GM12878 (cell line): ENCODE results near the gene ERCC1. TPM values are rescaled to one million over a fixed set of nuclear protein-coding genes. Genes with fewer than 3 reads are reported as not detected.

Experiments used
- ATAC-seq: fragments of 200-7000 bp; cut with Tn5 transposase; 3 replicates; pipeline ENCODE4 v1.9.1; 2020; ENCODE audit warnings: mild to moderate bottlenecking, moderate library complexity
- BruUV-seq: library from RNA; stranded (reverse); fragments of 400-500 nt; replicated peaks from 2 replicates; lab custom pipeline; 2021; lab: Mats Ljungman, UMichigan
- CTCF ChIA-PET: fragments of 300-600 bp; sonication (Branson Sonifier 250); formaldehyde crosslinking; extraction: SDS; loops from one replicate; lab custom pipeline; 2021; ENCODE audit warnings: inconsistent platforms; lab: Yijun Ruan, JAX
- POLR2A ChIA-PET: fragments of 350-600 bp; formaldehyde crosslinking; extraction: SDS; loops from one replicate; lab custom pipeline; 2021; ENCODE audit warnings: inconsistent platforms; lab: Charles Lee
- RAD21 ChIA-PET: fragments of 300-600 bp; sonication (Branson Sonifier 250); formaldehyde crosslinking; loops from one replicate; lab custom pipeline; 2023; ENCODE audit warnings: antibody characterized with exemption; ENCODE audit not compliant: unreplicated experiment; lab: Charles Lee
- SMC1A ChIA-PET: fragments of 300-600 bp; sonication (Branson Sonifier 250); formaldehyde crosslinking; loops from one replicate; lab custom pipeline; 2023; ENCODE audit not compliant: unreplicated experiment, uncharacterized antibody; lab: Charles Lee
- DNase-seq: peaks from one replicate; pipeline ENCODE4 v3.0.0-alpha.2; 2011; ENCODE audit warnings: low read depth, low spot score
- FAIRE-seq: peaks from 3 replicates; lab custom pipeline; 2011; peaks lifted over from hg19 to GRCh38; lab: Jason Lieb, UNC
- H2AFZ ChIP-seq: 2 replicates; pipeline ENCODE4 v1.6.0; 2011; ENCODE audit warnings: low read depth, low read length, control low read depth; ENCODE audit not compliant: control insufficient read depth
- H3K27ac ChIP-seq: 2 replicates; pipeline ENCODE4 v1.5.1; 2011; ENCODE audit warnings: control low read depth; ENCODE audit not compliant: control insufficient read depth, insufficient read depth
- H3K27me3 ChIP-seq, 2 experiments: replicated peaks in 1 of 2; 2 replicates each; pipeline versions ENCODE4 v1.6.0 to v1.6.1; 2011; ENCODE audit warnings: low read length in 1 of 2; ENCODE audit not compliant: control insufficient read depth in 2 of 2, insufficient read depth in 2 of 2
- H3K36me3 ChIP-seq, 2 experiments: 2 replicates each; pipeline ENCODE4 v1.5.1; 2011; ENCODE audit warnings: low read length in 1 of 2; ENCODE audit not compliant: control insufficient read depth in 2 of 2, insufficient read depth in 2 of 2
- H3K4me1 ChIP-seq: 2 replicates; pipeline ENCODE4 v1.6.1; 2011; ENCODE audit warnings: mild to moderate bottlenecking, low read length, moderate library complexity, mixed read lengths; ENCODE audit not compliant: control insufficient read depth, insufficient read depth
- H3K4me2 ChIP-seq: 2 replicates; pipeline ENCODE4 v1.6.0; 2011; ENCODE audit warnings: control low read depth; ENCODE audit not compliant: control insufficient read depth, insufficient read depth
- H3K4me3 ChIP-seq: fragments of 200-600 bp; sonication (generic); 2 replicates; pipeline ENCODE4 v1.5.1; 2016
- H3K79me2 ChIP-seq: 2 replicates; pipeline ENCODE4 v1.6.0; 2011; ENCODE audit warnings: low read length; ENCODE audit not compliant: control insufficient read depth, insufficient read depth
- H3K9ac ChIP-seq: 2 replicates; pipeline ENCODE4 v1.8.0; 2011; ENCODE audit warnings: low read length, control low read depth, mixed read lengths; ENCODE audit not compliant: control insufficient read depth, insufficient read depth
- H3K9me3 ChIP-seq: replicated peaks from 3 replicates; pipeline ENCODE4 v1.5.1; 2011; ENCODE audit warnings: mild to moderate bottlenecking, low read length; ENCODE audit not compliant: control insufficient read depth, insufficient read depth
- H4K20me1 ChIP-seq: 2 replicates; pipeline ENCODE4 v1.6.0; 2011; ENCODE audit not compliant: control insufficient read depth, insufficient read depth
- BCL3 ChIP-seq: IDR thresholded peaks from 2 replicates; pipeline ENCODE4 v1.6.1; 2011; ENCODE audit warnings: borderline replicate concordance, low read depth, mild to moderate bottlenecking, moderate library complexity, low read length; ENCODE audit not compliant: insufficient read depth, poor library complexity, severe bottlenecking
- CREB1 ChIP-seq: IDR thresholded peaks from 2 replicates; pipeline ENCODE4 v1.6.1; 2012; ENCODE audit warnings: low read depth, mild to moderate bottlenecking, inconsistent platforms
- NFYB ChIP-seq: IDR thresholded peaks from 2 replicates; pipeline ENCODE4 v1.6.1; 2011; ENCODE audit warnings: low read depth, mild to moderate bottlenecking, low read length, improper control_type of control experiment, moderate library complexity; ENCODE audit not compliant: insufficient read depth
- NR2F1 ChIP-seq: fragments of 450-650 bp; conservative IDR thresholded peaks from 2 replicates; pipeline ENCODE4 v1.6.1; 2017; ENCODE audit warnings: mild to moderate bottlenecking
- SPI1 ChIP-seq: IDR thresholded peaks from 2 replicates; pipeline ENCODE4 v1.6.1; 2011; ENCODE audit warnings: low read depth, mild to moderate bottlenecking, low read length, moderate library complexity, borderline replicate concordance; ENCODE audit not compliant: insufficient read depth
- WGBS: methylation state at CpG from one replicate; pipeline ENCODE4 v1.1.6; 2016; ENCODE audit warnings: low lambda C conversion rate; ENCODE audit not compliant: insufficient replicate concordance, insufficient coverage; ENCODE audit errors: missing lambda C conversion rate; 5-methylcytosine and 5-hydroxymethylcytosine counted together
- in situ Hi-C: fragments of 300-500 bp; cut with MboI; formaldehyde crosslinking; loops from 9 replicates; pipeline ENCODE4 v1.14.3; 2018; ENCODE audit warnings: mixed read lengths
- intact Hi-C: fragments of 100-400 bp; cut with micrococcal nuclease; formaldehyde crosslinking; loops from one replicate; pipeline ENCODE4 v1.14.2; 2022; ENCODE audit not compliant: unreplicated experiment
- polyA plus RNA-seq, 11 experiments: library from polyadenylated mRNA; depleted of rRNA in 4 of 11; unstranded in 6 of 11; stranded (reverse) in 5 of 11; fragments of >200 nt; fragmentation: Nextera tagmentation in 4 of 11; fragmentation: Illumina TruSeq in 1 of 11; extraction: Ambion mirVana in 4 of 11; extraction: Trizol in 1 of 11; gene quantifications; 1 replicate in 1 of 11; 2 replicates in 10 of 11; pipeline versions ENCODE4 v1.2.1 to v1.2.3, GENCODE V29; 2011 to 2016; ENCODE audit warnings: inconsistent platforms in 2 of 11, missing spikeins in 2 of 11, low read depth in 1 of 11
- total RNA-seq, 4 experiments: library from RNA; depleted of rRNA in 3 of 4; stranded (reverse); fragments of >200 nt in 3 of 4; fragmentation: Illumina TruSeq in 1 of 4; extraction: Trizol in 1 of 4; gene quantifications; 2 replicates each; pipeline versions ENCODE4 v1.2.1 to v1.2.3, GENCODE V29; 2013 to 2021
- TF ChIP-seq, protein P1 (sequence below): IDR thresholded peaks from 2 replicates; pipeline ENCODE4 v1.6.1; 2012; ENCODE audit warnings: low read depth, low read length, improper control_type of control experiment

Gene ERCC1
- total and polyA plus RNA-seq, 10 of the 15 experiments (the other 5 are each of a cell fraction or from before 2014, with no cell fraction given): 14.7 to 104 (median 61.1) TPM

- no peaks in the 10 kb centered on the region for H3K79me2 ChIP-seq
- no peaks in the 10 kb centered on the region for H4K20me1 ChIP-seq
- peak overlapping the region; percentile 73 for H3K4me3 ChIP-seq
- H3K36me3 ChIP-seq: no peaks in the 10 kb centered on the region
- DNase-seq (no peak), ATAC-seq (no peak; the same call in 2 of the 3 replicates), FAIRE-seq (no peak)
- peak overlapping the region; percentile 36; the same call in 1 of the 2 replicates for H3K9ac ChIP-seq
- SMC1A ChIA-PET: interaction anchor here (6.0 kb wide), 1 partner anchor 36 kb away, joined by 145 read pairs; no protein-coding TSS in a partner anchor
- TF ChIP-seq NFYB (no peak), CREB1 (peak; percentile 66; the same call in 1 of the 2 replicates), SPI1 (peak; percentile 70; the same call in 1 of the 2 replicates), BCL3 (no peak), NR2F1 (no peak)
- TF ChIP-seq, protein P1, sequence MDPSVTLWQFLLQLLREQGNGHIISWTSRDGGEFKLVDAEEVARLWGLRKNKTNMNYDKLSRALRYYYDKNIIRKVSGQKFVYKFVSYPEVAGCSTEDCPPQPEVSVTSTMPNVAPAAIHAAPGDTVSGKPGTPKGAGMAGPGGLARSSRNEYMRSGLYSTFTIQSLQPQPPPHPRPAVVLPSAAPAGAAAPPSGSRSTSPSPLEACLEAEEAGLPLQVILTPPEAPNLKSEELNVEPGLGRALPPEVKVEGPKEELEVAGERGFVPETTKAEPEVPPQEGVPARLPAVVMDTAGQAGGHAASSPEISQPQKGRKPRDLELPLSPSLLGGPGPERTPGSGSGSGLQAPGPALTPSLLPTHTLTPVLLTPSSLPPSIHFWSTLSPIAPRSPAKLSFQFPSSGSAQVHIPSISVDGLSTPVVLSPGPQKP: no peak
- RAD21 ChIA-PET: no interaction called here
- POLR2A ChIA-PET: interaction anchor here (0.7 kb wide), 1 partner anchor 25 kb away, joined by 4 read pairs; the partner anchor contains the start of gene FOSB
- no TSS peak for BruUV-seq
- H2AFZ ChIP-seq: peak overlapping the region; percentile 62; the same call in 1 of the 2 replicates
- no peaks in the 10 kb centered on the region for H3K27me3 ChIP-seq
- H3K4me1 ChIP-seq: peaks cover 23% of the 10 kb centered on the region
- WGBS: 10% methylated on average over 15 of the region's 15 CpGs
- intact Hi-C loops: loop anchor here (5.0 kb wide), 1 partner anchor 199 kb away; no protein-coding TSS in a partner anchor
- in situ Hi-C loops: loop anchor here (5.0 kb wide), 1 partner anchor 34 kb away; no protein-coding TSS in a partner anchor
- peak overlapping the region; percentile 64 for H3K4me2 ChIP-seq
- peak overlapping the region; percentile 67; the same call in 1 of the 2 replicates for H3K27ac ChIP-seq
- H3K9me3 ChIP-seq: no peaks in the 10 kb centered on the region
- CTCF ChIA-PET: interaction anchor here (0.6 to 6.6 kb wide), 4 partner anchors 25 to 199 kb away, joined by 3 to 385 read pairs (median 37); partner anchors contain the start of gene FOSB
Measured at GRCh38 chr19:45442778-45443461, 19.2 kb upstream of the ERCC1 start.
